ENCODE measurements around the gene B3GALT5. TPM values are rescaled to one million over a fixed set of nuclear protein-coding genes. Genes with fewer than 3 reads are reported as not detected.
A peak's percentile ranks its signal among the peaks of the same experiment; 100 is the strongest.

B3GALT5 gene
- total RNA-seq, 1 donor from 2014 or later, result 0.25 TPM

- Mint-ChIP-seq H3K27ac (ENCODE audit: unreplicated experiment) (peak overlapping the region; percentile 36), H3K9me3 (ENCODE audit: unreplicated experiment) (peaks cover 4% of the 10 kb centered on the region), H3K36me3 (ENCODE audit: unreplicated experiment) (no peaks in the 10 kb centered on the region), H3K27me3 (ENCODE audit: unreplicated experiment) (peaks cover 4% of the 10 kb centered on the region), H3K4me3 (ENCODE audit: unreplicated experiment) (no peak overlapping the region), H3K4me1 (ENCODE audit: low read depth, unreplicated experiment) (peaks cover 23% of the 10 kb centered on the region)
- no peak for DNase-seq
- TF ChIP-seq CTCF (IDR thresholded peaks at IDR 0.05; ENCODE audit: partially characterized antibody, unreplicated experiment), result no peak
These were observed 9.9 kb upstream of the B3GALT5 start for GRCh38 chr21:39602793-39603192.

GRCh38 chr21:39604951-39605350, 7.8 kb upstream of the B3GALT5 start:
- Mint-ChIP-seq H3K36me3 (ENCODE audit: unreplicated experiment) (no peaks in the 10 kb centered on the region), H3K27ac (ENCODE audit: unreplicated experiment) (no peak overlapping the region), H3K27me3 (ENCODE audit: unreplicated experiment) (peaks cover 2% of the 10 kb centered on the region), H3K4me1 (ENCODE audit: low read depth, unreplicated experiment) (peaks cover 13% of the 10 kb centered on the region), H3K9me3 (ENCODE audit: unreplicated experiment) (peaks cover 3% of the 10 kb centered on the region), H3K4me3 (ENCODE audit: unreplicated experiment) (no peak overlapping the region)
- TF ChIP-seq CTCF (IDR thresholded peaks at IDR 0.05; ENCODE audit: partially characterized antibody, unreplicated experiment), result no peak
- DNase-seq, result no peak

- no peak overlapping the region for H3K27ac Mint-ChIP-seq (ENCODE audit: unreplicated experiment)
- no peaks in the 10 kb centered on the region for H3K36me3 Mint-ChIP-seq (ENCODE audit: unreplicated experiment)
- peaks cover 3% of the 10 kb centered on the region for H3K9me3 Mint-ChIP-seq (ENCODE audit: unreplicated experiment)
- peaks cover 3% of the 10 kb centered on the region for H3K4me1 Mint-ChIP-seq (ENCODE audit: low read depth, unreplicated experiment)
- no peak for TF ChIP-seq CTCF (IDR thresholded peaks at IDR 0.05; ENCODE audit: partially characterized antibody, unreplicated experiment)
- no peak for DNase-seq
- H3K27me3 Mint-ChIP-seq (ENCODE audit: unreplicated experiment), result peaks cover 12% of the 10 kb centered on the region
- H3K4me3 Mint-ChIP-seq (ENCODE audit: unreplicated experiment), result no peak overlapping the region
These were observed 2.0 kb upstream of the B3GALT5 start for GRCh38 chr21:39610703-39611102.

GRCh38 chr21:39611551-39612190, 1.1 kb upstream of the B3GALT5 start:
- DNase-seq, result no peak
- Mint-ChIP-seq H3K27me3 (ENCODE audit: unreplicated experiment) (peaks cover 12% of the 10 kb centered on the region), H3K36me3 (ENCODE audit: unreplicated experiment) (no peaks in the 10 kb centered on the region), H3K4me3 (ENCODE audit: unreplicated experiment) (no peak overlapping the region), H3K9me3 (ENCODE audit: unreplicated experiment) (peaks cover 3% of the 10 kb centered on the region), H3K27ac (ENCODE audit: unreplicated experiment) (no peak overlapping the region), H3K4me1 (ENCODE audit: low read depth, unreplicated experiment) (peaks cover 3% of the 10 kb centered on the region)
- no peak for TF ChIP-seq CTCF (IDR thresholded peaks at IDR 0.05; ENCODE audit: partially characterized antibody, unreplicated experiment)

GRCh38 chr21:39613041-39613934, 548 bp downstream of the B3GALT5 start:
- peaks cover 12% of the 10 kb centered on the region for H3K27me3 Mint-ChIP-seq (ENCODE audit: unreplicated experiment)
- peaks cover 3% of the 10 kb centered on the region for H3K9me3 Mint-ChIP-seq (ENCODE audit: unreplicated experiment)
- no peak for TF ChIP-seq CTCF (IDR thresholded peaks at IDR 0.05; ENCODE audit: partially characterized antibody, unreplicated experiment)
- H3K4me3 Mint-ChIP-seq (ENCODE audit: unreplicated experiment), result peak overlapping the region; percentile 88
- H3K27ac Mint-ChIP-seq (ENCODE audit: unreplicated experiment), result no peak overlapping the region
- peaks cover 3% of the 10 kb centered on the region for H3K4me1 Mint-ChIP-seq (ENCODE audit: low read depth, unreplicated experiment)
- DNase-seq, result no peak
- no peaks in the 10 kb centered on the region for H3K36me3 Mint-ChIP-seq (ENCODE audit: unreplicated experiment)

Data from glutamatergic neuron (in vitro differentiated cells).